HG02938 (cell line): ENCODE measurements around the gene LHB.
"Not testable (repeated sequence)": the region's sequence is repeated elsewhere in the genome, so short reads cannot be mapped to it uniquely, and the experiment has no call there.

ENCODE experiments used
- ATAC-seq: cut with Tn5 transposase; IDR thresholded peaks from one replicate; pipeline ENCODE4 v1.9.1; 2021; ENCODE audit warnings: mild to moderate bottlenecking, moderate library complexity; ENCODE audit not compliant: unreplicated experiment

LHB gene

GRCh38 chr19:49017041-49017665, at the start of gene LHB:
LHB (minus strand) TSS chr19:49017091; CDS start chr19:49017081, 10 bp downstream.
- ATAC-seq, result no peak

DNA sequence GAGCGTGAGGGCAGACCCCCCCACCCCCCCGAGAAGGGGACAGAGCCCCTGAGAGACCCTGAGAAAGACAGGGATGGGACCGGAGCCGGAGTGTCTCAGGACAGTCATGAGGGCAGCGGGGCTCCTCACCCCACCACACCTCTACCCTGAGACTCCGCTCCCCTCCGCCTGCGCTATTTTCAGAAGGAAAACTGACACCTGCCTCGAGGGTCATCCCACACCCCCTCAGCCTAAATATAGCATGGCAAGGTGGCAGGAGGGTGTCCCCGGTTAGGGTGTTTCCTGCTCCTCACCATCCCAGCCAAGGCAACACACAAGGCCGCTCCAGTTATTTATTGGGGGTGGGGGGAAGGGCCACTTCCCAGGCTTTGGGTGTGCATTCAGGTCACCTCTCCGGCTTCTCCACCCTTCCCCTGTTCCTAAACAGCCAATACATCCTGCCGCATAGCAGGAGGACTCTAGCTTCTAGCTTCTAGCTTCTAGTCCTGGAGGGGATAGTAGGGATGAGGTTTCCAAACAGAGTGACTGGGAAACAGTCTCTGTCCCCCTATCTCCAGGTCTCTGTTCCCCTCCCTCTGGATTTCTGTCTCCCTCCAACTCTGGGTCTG, 49.1 kb upstream of the LHB start:
- ATAC-seq, result no peak

GRCh38 chr19:49064768-49065611, 48.1 kb upstream of the LHB start, which contains the start of gene NTF4:
NTF4 (minus strand) TSS chr19:49064818; CDS start chr19:49061997, 2,821 bp downstream.
- ATAC-seq, result no peak

GRCh38 chr19:49064029-49064629, 47.2 kb upstream of the LHB start:
- no peak for ATAC-seq

DNA sequence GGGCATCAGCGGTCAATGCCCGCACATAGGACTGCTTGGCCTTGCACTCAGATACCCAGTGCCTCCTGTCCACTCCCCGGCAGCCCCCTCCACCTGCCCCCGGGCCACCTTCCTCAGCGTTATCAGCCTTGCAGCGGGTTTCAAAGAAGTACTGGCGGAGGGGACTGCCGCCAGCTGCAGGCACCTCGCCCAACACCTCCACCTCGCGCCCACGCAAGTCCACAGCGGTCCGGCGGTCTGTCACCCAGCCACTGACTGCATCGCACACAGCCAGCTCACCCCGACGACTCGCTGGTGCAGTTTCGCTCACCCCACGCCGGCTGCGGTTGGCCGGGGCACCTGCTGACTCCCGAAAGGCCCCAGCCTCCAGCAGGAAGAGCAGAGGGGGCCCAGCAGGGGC, 44.6 kb upstream of the LHB start:
- no peak for ATAC-seq

- ATAC-seq, result no peak
Measured at GRCh38 chr19:49061000-49061399, 44.1 kb upstream of the LHB start.

DNA sequence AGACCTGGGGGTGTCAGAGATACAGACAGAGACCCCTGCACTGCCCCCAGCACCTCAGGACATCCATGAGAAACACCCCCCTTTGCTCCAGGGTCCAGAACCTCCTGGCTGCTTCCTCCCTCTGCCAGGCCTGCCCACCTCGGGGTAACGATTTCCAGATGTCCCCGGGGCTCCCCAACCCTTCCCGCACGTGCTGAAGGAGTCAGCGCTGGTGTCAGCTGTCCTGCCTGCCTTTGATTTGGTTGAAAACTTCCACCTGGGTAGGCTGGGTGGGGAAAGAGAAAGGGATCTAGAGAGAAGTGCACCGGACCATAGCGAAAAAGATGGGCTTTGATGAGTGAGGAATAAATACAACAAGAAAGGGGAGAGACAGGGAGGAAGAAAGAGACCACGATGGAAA, 42.2 kb upstream of the LHB start:
- no peak for ATAC-seq

GRCh38 chr19:49058562-49058961, 41.7 kb upstream of the LHB start:
- no peak for ATAC-seq

GRCh38 chr19:49057636-49058234, 40.8 kb upstream of the LHB start, which contains the start of gene CGB7:
CGB7 (minus strand) TSS chr19:49057749; CDS start chr19:49055375, 2,374 bp downstream.
- no peak for ATAC-seq

DNA sequence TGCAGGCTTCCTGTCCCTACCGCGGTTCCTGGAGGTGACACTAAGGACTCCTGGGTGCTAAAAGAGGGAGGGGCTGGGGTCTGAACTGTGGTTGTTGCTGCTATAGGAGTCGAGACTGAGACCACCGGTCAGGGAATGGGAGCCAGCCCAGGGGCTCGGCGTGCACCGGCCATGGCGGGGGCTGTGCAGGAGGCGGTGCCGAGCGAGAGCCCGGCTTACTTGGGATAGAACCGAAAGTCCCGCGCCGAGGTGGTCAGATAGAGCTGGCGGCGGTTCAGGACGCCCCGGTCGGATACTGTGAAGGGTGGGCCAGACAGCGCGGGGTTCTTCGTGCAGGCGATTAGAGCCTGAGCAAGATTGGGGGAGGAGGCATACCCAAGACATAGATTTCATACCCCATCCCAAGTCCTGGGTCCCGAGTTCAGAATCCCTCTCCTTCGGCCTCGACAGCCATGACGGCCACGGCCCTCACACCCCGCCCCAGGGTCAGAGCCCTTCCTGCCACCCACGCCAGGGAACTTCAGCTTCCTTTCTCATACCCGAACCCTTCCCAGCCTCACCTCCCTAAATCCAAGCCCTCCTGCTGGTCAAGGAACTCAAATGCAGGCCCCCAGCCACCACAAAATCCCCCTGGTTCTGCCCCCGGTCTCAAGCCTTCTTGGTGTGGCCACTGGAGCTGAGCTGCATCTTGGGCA, 40.2 kb upstream of the LHB start:
- not testable (repeated sequence) for ATAC-seq

- no peak for ATAC-seq
Measured at GRCh38 chr19:49056101-49056901, 39.4 kb upstream of the LHB start.

DNA sequence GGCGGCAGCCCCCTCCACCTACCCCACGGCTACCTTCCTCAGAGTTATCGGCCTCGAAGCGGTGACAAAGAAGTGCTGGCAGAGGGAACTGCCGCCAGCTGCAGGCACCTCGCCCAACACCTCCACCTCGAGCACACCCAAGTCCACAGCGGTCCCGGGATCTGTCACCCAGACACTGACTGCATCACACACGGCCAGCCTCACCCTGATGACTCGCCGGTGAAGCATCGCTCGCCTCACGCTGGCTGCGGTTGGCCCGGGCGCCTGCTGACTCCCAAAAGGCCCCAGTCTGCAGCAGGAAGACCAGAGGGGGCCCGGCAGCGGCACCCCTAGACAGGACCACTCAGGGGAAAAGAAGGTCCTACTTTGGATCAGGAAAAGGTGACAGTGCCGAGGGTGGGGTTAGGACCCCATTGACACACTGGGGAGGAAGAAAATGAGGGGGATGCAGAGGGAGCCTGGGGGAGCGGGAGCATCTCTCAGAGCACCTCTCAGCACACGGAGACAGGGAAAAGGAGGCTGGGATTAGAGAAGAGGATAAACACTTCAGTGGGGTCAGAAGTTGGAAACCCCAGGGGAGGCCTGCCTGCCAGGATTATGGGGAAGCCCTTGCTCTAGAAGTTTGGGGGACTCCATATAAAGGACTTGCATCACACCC, 33.6 kb upstream of the LHB start:
- not testable (repeated sequence) for ATAC-seq

DNA sequence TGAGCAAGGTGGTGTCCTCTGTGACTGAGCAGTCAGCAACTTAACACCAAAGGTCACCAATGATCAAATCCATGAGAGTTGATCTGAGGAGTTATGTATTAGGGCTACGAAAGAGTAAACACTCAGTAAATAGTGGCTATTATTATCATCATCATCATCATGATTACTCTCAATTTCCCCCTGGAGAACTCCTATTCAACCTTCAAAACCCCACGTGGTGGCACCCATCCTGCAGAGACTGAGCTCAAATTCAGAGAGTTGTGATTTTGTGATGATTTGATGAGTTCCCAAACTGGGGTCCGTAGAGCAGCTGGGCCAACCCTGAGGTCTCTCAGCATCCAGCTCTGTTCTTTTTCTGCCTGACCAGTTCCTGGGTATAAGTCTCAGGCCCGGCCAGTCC, 32.9 kb upstream of the LHB start:
- ATAC-seq, result not testable (repeated sequence)

GRCh38 chr19:49049011-49049410, 32.1 kb upstream of the LHB start, which contains the start of gene CGB8:
CGB8 (minus strand) TSS chr19:49049111; CDS start chr19:49048739, 372 bp downstream.
- not testable (repeated sequence) for ATAC-seq

GRCh38 chr19:49043548-49043947, 26.7 kb upstream of the LHB start, which contains the start of gene CGB5:
CGB5 (plus strand) TSS chr19:49043848; CDS start chr19:49044210, 362 bp downstream.
- not testable (repeated sequence) for ATAC-seq

- not testable (repeated sequence) for ATAC-seq
Measured at GRCh38 chr19:49042666-49043065, 25.8 kb upstream of the LHB start.

DNA sequence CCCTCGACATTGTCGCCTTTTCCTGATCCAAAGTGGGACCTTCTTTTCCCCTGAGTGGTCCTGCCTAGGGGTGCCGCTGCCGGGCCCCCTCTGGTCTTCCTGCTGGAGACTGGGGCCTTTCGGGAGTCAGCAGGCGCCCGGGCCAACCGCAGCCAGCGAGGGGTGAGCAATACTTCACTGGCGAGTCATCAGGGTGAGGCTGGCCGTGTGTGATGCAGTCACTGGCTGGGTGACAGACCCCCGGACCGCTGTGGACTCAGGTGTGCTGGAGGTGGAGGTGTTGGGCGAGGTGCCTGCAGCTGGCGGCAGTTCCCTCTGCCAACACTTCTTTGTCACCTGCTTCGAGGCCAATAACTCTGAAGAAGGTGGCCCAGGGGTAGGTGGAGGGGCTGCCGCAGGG, 25.3 kb upstream of the LHB start:
- no peak for ATAC-seq

DNA sequence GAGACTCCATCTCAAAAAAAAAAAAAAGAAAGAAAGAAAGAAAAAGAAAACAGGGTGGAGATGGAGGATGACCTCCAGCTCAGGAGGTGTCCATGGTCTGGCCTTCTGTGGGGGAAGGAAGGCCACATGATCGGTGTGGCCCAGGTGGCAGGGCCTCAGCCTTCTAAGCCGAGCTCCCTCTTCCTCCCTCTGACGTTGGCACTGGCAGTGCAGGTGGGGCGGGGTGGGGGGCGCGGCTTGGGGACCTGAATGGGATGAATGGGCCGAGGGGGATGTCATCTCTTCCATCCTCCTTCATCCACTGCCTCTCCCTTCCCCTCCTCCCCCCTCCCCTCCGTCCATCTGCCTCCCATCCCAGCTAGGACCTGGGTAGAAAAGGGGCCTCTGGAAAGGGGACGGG, 22.8 kb upstream of the LHB start:
- ATAC-seq, result not testable (repeated sequence)
